A172 (cell line): ENCODE results near the gene ANKRD61. TPM values are rescaled to one million over a fixed set of nuclear protein-coding genes. Genes with fewer than 3 reads are reported as not detected.
"Not testable (repeated sequence)": the region's sequence is repeated elsewhere in the genome, so short reads cannot be mapped to it uniquely, and the experiment has no call there.

Experiments
- DNase-seq: peaks from one replicate; pipeline ENCODE4 v3.0.0-alpha.2; 2015; ENCODE audit warnings: low spot score
- total RNA-seq: library from RNA; depleted of rRNA; stranded (reverse); fragments of >200 nt; shearing (Covaris generic); gene quantifications from 2 replicates; pipeline ENCODE4 v1.2.3, GENCODE V29; 2014; rRNA removed

ANKRD61 gene
- total RNA-seq = 1.0 TPM in 1 of 2 replicates, not detected in the other

- DNase-seq = no peak
Measured at GRCh38 chr7:6030988-6031387, at the start of gene ANKRD61. ANKRD61 (plus strand) TSS chr7:6031376; CDS start chr7:6031376, 0 bp downstream.

DNA sequence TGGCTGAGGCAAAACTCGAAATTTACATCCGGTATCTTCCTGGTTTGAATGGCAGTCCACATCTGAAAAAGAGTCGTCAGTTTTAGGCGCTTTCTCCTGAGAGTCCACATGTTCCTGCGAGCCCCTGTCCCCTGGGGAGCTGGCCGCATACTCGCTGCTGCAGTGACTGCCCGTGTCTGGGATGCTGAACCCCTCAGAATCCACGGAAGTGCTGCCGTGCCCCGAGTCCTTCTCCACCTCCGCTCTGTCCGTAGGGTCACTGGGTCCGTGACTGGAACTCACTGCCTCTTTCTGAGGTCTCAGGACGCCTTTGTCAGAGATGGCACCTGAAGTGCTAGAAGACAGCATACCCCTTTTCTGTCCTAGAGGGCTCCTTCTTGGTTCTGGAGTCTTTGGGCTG, 44.1 kb upstream of the ANKRD61 start:
- DNase-seq = not testable (repeated sequence)

GRCh38 chr7:5997210-5997808, 33.9 kb upstream of the ANKRD61 start:
- peak; percentile 59 for DNase-seq

GRCh38 chr7:6007386-6007785, 23.8 kb upstream of the ANKRD61 start:
- DNase-seq = no peak

DNA sequence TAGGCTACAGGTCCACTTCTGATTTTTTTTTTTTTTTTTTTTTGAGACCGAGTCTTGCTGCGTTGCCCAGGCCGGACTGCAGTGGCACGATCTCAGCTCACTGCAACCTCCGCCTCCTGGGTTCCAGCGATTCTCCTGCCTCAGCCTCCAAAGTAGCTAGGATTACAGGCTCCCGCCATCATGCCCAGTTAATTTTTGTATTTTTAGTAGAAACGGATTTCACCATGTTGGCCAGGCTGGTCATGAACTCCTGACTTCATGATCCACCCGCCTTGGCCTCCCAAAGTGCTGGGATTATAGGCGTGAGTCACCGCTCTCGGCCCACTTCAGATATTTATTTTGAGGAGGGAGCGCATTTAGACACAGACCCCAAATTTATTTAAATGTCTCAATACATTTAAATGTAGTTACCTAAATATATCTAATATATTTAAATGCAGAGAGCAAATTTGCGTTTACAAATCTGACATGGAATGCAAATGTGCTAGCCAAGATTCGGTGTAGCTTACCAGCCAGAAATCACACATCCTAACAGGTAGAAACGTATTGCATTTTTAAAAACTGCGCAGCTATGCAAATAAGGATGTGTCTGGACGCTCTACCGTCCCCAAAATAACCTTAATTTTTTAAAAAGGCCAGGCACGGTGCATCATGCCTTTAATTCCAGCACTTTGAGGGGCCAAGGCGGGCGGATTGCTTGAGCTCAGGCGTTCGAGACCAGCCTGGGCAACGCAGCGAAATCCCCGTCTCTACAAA, 23.2 kb upstream of the ANKRD61 start:
- DNase-seq = peak; percentile 37

- peak; percentile 99 for DNase-seq
Measured at GRCh38 chr7:6008668-6009611, 22.2 kb upstream of the ANKRD61 start, which contains the start of the genes AIMP2 and PMS2. AIMP2 (plus strand) TSS chr7:6009272; CDS start chr7:6009364, 92 bp downstream. PMS2 (minus strand) TSS chr7:6009049; CDS start chr7:6009019, 30 bp downstream.

GRCh38 chr7:6010370-6010769, 20.8 kb upstream of the ANKRD61 start:
- DNase-seq = not testable (repeated sequence)

DNA sequence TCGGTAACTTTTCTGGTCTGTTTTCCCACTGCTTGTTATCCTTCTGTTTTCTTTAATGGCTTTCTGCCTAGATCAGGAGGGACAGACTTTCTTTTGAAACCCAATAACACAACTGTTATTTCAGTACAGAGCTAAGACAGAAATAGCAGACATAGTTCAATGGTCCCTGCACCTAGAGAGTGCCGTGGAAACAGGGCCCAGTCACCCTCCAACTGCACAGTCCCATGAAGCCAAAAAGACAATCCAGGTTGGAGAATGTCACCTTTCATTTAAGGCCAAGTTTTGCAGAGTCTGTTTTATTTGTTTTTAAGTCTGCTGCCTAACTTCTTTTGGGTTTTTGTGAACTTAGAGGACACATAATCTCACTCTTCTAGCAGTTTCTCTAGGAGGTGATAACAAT, 19.6 kb upstream of the ANKRD61 start:
- DNase-seq = no peak

DNA sequence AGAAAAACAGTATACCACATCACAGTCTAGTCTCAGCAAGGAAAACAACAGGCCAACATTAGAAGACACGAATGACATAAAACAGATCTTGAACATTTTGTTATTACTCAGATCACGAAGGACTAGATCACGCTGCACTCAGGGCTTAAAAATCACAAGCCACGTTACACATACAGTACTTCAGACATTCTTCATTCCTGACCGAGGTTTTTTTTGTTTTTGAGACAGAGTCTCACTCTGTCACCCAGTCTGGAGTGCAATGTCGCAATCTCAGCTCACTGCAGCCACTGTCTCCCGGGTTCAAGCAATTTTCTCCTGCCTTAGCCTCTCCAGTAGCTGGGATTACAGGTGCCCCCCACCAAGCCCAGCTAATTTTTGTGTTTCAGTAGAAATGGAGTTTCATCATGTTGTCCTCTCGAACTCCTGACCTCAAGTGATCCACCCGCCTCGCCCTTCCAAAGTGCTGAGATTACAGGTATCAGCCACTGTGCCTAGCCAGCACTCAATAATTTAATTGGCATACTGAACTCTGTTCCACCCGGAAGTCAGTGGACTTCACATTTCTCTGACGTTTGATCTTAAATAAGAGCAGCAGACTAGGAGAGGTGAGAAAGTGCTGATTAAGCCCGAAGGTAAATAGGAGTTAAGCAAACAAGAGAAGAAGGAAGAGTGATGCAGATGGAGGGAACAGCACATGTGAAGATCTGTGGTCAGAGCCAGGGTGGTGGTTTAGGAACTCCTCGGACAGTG, 18.6 kb upstream of the ANKRD61 start:
- DNase-seq = no peak

GRCh38 chr7:6015917-6016652, 15.1 kb upstream of the ANKRD61 start:
- DNase-seq = peak; percentile 39

DNA sequence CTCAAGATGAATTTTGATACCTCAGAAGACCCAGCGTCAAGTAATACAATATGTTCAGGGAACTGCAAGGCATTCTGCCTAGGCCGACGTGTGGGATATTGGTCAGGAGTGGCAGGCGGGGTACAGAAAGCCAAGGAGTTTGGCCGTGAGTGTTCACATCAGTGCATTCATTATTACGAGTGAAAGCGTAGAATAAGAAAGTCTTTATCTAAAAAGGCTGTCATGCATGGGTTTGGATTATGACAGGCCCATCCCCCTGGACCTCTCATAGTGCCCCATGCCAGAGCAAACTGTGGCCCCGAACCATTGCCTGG, 14.6 kb upstream of the ANKRD61 start:
- no peak for DNase-seq

- DNase-seq = no peak
Measured at GRCh38 chr7:6020371-6021286, 10.5 kb upstream of the ANKRD61 start.

DNA sequence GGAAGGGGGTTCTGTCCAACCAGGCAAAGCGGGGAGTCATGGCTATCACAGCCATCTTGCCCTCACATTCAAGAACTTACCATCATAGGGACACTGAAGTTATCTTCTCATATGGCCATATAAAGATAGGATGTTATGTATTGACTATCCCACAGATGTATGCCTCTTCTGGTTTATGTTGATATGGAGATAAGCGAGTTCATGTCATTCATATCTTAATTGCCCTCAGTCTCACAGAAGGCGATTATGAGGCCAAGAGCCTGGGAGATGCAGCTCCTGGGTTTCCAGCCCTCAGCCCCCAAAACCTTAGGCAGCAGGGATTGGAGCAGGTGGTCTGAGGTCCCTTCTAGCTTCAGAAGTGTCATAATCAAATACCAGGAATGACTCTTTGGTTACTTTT, 8.5 kb upstream of the ANKRD61 start:
- no peak for DNase-seq

DNA sequence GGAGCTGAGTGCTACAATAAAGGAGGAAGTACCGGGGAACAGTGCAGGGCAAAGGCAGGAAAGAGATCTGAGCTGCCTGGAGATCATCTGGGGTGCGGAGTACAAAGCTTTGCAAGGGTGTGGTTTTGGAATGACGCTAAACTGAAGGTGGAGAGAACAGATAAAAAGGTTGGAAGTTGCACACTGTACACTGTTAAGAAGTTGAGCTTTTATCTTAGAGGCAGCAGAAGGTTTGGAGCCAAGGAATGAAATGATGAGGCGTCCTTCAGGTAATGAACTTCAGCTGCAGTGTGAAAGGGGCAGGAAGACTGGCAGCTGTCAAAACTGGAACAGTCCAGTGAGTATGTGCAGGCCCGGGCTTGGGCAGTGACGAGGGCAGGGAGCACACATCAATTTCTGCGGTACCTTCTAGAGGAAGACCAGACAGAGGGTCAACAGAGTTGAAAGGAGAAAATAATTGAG, 7.2 kb upstream of the ANKRD61 start:
- no peak for DNase-seq

- DNase-seq = peak; percentile 82
Measured at GRCh38 chr7:6026011-6026819, 5.0 kb upstream of the ANKRD61 start.

GRCh38 chr7:6026820-6027311, 4.3 kb upstream of the ANKRD61 start:
- DNase-seq = no peak

- DNase-seq = no peak
Measured at GRCh38 chr7:6027806-6028365, 3.3 kb upstream of the ANKRD61 start.

DNA sequence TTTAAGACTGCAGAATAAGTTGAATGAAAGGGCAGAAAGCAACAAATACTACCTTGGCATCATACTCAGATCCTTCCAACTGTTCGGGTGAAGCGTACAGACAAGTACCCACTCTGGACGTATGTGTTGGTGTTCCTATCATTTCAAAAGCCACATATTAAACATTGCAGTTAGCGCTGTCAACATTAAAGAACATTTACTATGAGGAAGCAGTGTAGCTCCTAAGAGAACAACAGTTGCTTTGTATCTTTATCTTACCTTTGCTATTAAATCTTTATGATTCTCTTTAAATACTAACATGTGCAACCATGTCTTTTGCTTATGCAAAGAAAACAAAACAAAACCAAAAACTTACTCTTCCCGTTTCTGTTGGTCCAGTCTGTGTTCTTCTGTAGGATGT, 2.6 kb upstream of the ANKRD61 start:
- no peak for DNase-seq
